Measurements from ENCODE around the gene C16orf74.
A peak's percentile ranks its signal among the peaks of the same experiment; 100 is the strongest.

Gene C16orf74

DNA sequence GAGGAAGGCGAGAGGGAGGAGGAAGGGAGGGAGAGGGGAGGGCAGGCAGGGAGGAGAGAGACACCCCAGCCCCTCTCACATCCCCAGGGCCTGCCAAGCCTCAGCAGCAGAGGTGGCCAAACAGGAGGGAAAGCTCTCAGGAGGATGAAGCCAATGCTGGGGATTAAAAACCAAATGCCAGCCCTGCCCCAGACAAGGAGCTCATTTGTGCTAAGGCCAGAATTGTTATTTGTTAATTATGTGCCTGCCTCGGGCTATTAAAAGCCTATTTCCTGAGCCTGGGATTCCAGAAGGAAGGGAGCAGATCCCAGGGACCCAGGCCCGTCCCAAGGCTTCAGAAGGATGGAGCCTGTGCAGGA, 34.2 kb downstream of the C16orf74 start:
- Histone ChIP-seq H2AFZ (ENCODE audit: low read length) (peak overlapping the region; percentile 81), H3K9ac (ENCODE audit: low read depth, low read length, poor library complexity) (no peak overlapping the region), H3K36me3 (replicated peaks in 1 of 2; ENCODE audit: control insufficient read depth in 2 of 2, insufficient read depth in 2 of 2, low read length in 2 of 2) (no peaks in the 10 kb centered on the region), H3K14ac (ENCODE audit: low read length) (no peak overlapping the region), H3K9me3 (replicated peaks in 1 of 2; ENCODE audit: control insufficient read depth in 2 of 2, insufficient read depth in 1 of 2, low read depth in 1 of 2, low read length in 2 of 2) (peaks cover 5 to 7% of the 10 kb centered on the region in 2 donors), H2BK5ac (ENCODE audit: low read length) (no peak overlapping the region), H4K91ac (ENCODE audit: low read depth, low read length, poor library complexity) (no peak overlapping the region), H2BK15ac (ENCODE audit: low read length) (peak overlapping the region; percentile 33), H3K4me2 (ENCODE audit: insufficient read depth, low read length, poor library complexity, severe bottlenecking) (no peak overlapping the region), H3K4me1 (ENCODE audit: control insufficient read depth in 2 of 2, insufficient read depth in 1 of 2, low read depth in 1 of 2, low read length in 2 of 2) (peaks cover 18 to 34% of the 10 kb centered on the region in 2 donors), H2BK12ac (ENCODE audit: low read length) (no peak overlapping the region), H3K27me3 (ENCODE audit: control insufficient read depth in 3 of 3, insufficient read depth in 3 of 3, low read depth in 1 of 3, low read length in 3 of 3) (peaks cover 0 to 3% (median 0%) of the 10 kb centered on the region in 3 experiments), H3K4ac (ENCODE audit: low read length) (no peak overlapping the region), H3K23ac (ENCODE audit: low read depth, low read length, poor library complexity) (no peak overlapping the region), H4K8ac (ENCODE audit: low read depth, low read length) (no peak overlapping the region), H2BK120ac (ENCODE audit: low read depth, low read length) (no peak overlapping the region), H3K27ac (replicated peaks; ENCODE audit: low read length) (no peak overlapping the region), H3K18ac (ENCODE audit: low read length) (peak overlapping the region; percentile 42), H2AK5ac (ENCODE audit: low read depth, low read length) (peak overlapping the region; percentile 48), H3K79me1 (ENCODE audit: low read depth, low read length) (no peaks in the 10 kb centered on the region), H3K4me3 (ENCODE audit: low read length in 2 of 2) (no peak overlapping the region)
- no CpG with 5 or more reads among the region's 3 CpGs for WGBS, 2 donors (ENCODE audit: extremely low coverage in 2 of 2, insufficient read length in 2 of 2, insufficient replicate concordance in 1 of 2)
- no peak for DNase-seq (ENCODE audit: low spot score)

DNA sequence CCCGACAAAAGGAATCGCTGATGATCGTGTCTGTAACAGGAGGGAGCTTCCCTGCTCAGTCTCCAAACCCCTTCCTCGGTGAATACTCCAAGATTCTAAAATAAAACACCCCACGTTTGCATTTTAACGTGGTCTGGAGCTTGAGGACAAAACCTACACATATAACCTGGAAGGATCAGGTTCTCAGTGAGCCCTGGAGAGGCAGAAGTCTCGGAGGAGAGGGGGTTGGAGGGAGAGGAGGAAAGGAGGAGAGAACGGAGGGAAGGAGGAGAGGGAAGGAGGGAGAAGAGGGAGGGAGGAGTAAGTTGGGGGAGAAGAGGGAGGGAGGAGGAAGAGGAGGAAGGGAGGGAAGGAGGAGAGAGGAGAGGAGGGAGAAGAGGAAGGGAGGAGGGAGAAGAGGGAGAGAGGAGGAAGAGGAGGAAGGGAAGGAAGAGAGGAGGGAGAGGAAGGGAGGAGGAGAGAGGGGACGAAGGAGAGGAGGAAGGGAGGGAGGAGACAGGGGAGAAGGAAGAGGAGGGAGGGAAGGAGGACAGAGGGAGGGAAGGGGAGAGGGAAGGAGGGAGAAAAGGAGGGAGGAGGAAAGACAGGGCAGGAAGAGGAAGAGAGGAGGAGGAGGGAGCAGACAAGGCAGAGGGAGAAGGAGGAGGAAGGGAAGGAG, 34.7 kb downstream of the C16orf74 start:
- no peak overlapping the region for H2BK120ac ChIP-seq (ENCODE audit: low read depth, low read length)
- H2BK15ac ChIP-seq (ENCODE audit: low read length): no peak overlapping the region
- H3K4ac ChIP-seq (ENCODE audit: low read length): no peak overlapping the region
- no peak overlapping the region for H4K8ac ChIP-seq (ENCODE audit: low read depth, low read length)
- H3K4me2 ChIP-seq (ENCODE audit: insufficient read depth, low read length, poor library complexity, severe bottlenecking): no peak overlapping the region
- no peak overlapping the region for H2BK12ac ChIP-seq (ENCODE audit: low read length)
- DNase-seq (ENCODE audit: low spot score): no peak
- H2AFZ ChIP-seq (ENCODE audit: low read length): peak overlapping the region; percentile 81
- no CpG with 5 or more reads among the region's 9 CpGs for WGBS, 2 donors (ENCODE audit: extremely low coverage in 2 of 2, insufficient read length in 2 of 2, insufficient replicate concordance in 1 of 2)
- no peak overlapping the region for H3K23ac ChIP-seq (ENCODE audit: low read depth, low read length, poor library complexity)
- no peak overlapping the region for H4K91ac ChIP-seq (ENCODE audit: low read depth, low read length, poor library complexity)
- H3K4me1 ChIP-seq (ENCODE audit: control insufficient read depth in 2 of 2, insufficient read depth in 1 of 2, low read depth in 1 of 2, low read length in 2 of 2): peaks cover 18 to 31% of the 10 kb centered on the region in 2 donors
- no peaks in the 10 kb centered on the region for H3K79me1 ChIP-seq (ENCODE audit: low read depth, low read length)
- H3K27me3 ChIP-seq (ENCODE audit: control insufficient read depth in 3 of 3, insufficient read depth in 3 of 3, low read depth in 1 of 3, low read length in 3 of 3): peaks cover 0 to 3% (median 0%) of the 10 kb centered on the region in 3 experiments
- no peak overlapping the region for H2BK5ac ChIP-seq (ENCODE audit: low read length)
- peaks cover 5 to 9% of the 10 kb centered on the region in 2 donors for H3K9me3 ChIP-seq (replicated peaks in 1 of 2; ENCODE audit: control insufficient read depth in 2 of 2, insufficient read depth in 1 of 2, low read depth in 1 of 2, low read length in 2 of 2)
- no peaks in the 10 kb centered on the region for H3K36me3 ChIP-seq (replicated peaks in 1 of 2; ENCODE audit: control insufficient read depth in 2 of 2, insufficient read depth in 2 of 2, low read length in 2 of 2)
- H3K18ac ChIP-seq (ENCODE audit: low read length): no peak overlapping the region
- H3K14ac ChIP-seq (ENCODE audit: low read length): no peak overlapping the region
- no peak overlapping the region for H3K27ac ChIP-seq (replicated peaks; ENCODE audit: low read length)
- H3K9ac ChIP-seq (ENCODE audit: low read depth, low read length, poor library complexity): no peak overlapping the region
- H3K4me3 ChIP-seq (ENCODE audit: low read length in 2 of 2): peak overlapping the region in 1 of 2 donors; percentile 27
- no peak overlapping the region for H2AK5ac ChIP-seq (ENCODE audit: low read depth, low read length)

DNA sequence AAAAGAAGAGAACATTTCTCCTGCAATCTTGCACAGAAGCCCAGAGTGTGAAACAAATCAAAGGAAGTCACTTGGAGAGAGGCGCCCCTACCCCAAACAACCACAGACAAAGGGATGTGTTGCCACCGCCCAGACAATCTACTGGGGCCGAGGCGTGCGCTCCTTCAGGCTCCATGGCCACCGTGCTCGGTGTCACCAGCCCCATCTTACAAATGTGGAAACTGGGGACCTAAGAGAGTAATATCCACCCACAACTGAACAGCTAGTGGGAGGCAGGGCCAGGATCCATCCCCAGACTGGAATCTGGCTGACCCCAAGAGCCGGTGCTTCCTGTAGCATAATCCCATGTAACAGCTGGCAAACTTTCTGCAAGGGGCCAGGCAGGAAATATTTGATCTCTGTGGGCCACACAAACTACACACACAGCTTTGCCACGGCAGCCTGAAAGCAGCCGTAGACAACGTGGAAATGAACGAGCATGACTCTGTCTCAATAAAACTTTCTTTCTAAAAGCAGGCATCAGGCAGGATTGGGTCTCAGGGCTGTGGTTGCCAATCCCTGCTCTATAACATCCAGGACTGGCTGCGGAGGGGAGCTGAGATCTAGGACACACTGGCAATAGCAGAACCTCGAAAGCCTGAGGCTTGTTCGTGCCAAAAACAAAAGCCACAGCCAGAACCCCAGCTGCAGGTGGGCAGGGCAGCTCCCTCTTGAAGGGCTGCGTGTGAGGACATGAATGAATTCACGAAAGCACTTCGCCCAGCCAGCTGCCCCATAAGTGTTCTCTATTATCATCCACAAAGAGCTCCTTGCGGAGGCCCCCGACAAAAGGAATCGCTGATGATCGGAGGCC, 35.5 kb downstream of the C16orf74 start:
- H3K79me1 ChIP-seq (ENCODE audit: low read depth, low read length): no peaks in the 10 kb centered on the region
- no peak overlapping the region for H3K27ac ChIP-seq (replicated peaks; ENCODE audit: low read length)
- H2BK120ac ChIP-seq (ENCODE audit: low read depth, low read length): no peak overlapping the region
- peaks cover 0 to 3% (median 0%) of the 10 kb centered on the region in 3 experiments for H3K27me3 ChIP-seq (ENCODE audit: control insufficient read depth in 3 of 3, insufficient read depth in 3 of 3, low read depth in 1 of 3, low read length in 3 of 3)
- no peak overlapping the region for H3K23ac ChIP-seq (ENCODE audit: low read depth, low read length, poor library complexity)
- H3K18ac ChIP-seq (ENCODE audit: low read length): peak overlapping the region; percentile 23
- H3K4me3 ChIP-seq (ENCODE audit: low read length in 2 of 2): peak overlapping the region in 1 of 2 donors; percentile 27
- H3K36me3 ChIP-seq (replicated peaks in 1 of 2; ENCODE audit: control insufficient read depth in 2 of 2, insufficient read depth in 2 of 2, low read length in 2 of 2): no peaks in the 10 kb centered on the region
- H2AK5ac ChIP-seq (ENCODE audit: low read depth, low read length): no peak overlapping the region
- no peak overlapping the region for H3K9ac ChIP-seq (ENCODE audit: low read depth, low read length, poor library complexity)
- peaks cover 20 to 35% of the 10 kb centered on the region in 2 donors for H3K4me1 ChIP-seq (ENCODE audit: control insufficient read depth in 2 of 2, insufficient read depth in 1 of 2, low read depth in 1 of 2, low read length in 2 of 2)
- H4K91ac ChIP-seq (ENCODE audit: low read depth, low read length, poor library complexity): peak overlapping the region; percentile 31
- H3K9me3 ChIP-seq (replicated peaks in 1 of 2; ENCODE audit: control insufficient read depth in 2 of 2, insufficient read depth in 1 of 2, low read depth in 1 of 2, low read length in 2 of 2): peaks cover 5 to 9% of the 10 kb centered on the region in 2 donors
- H4K8ac ChIP-seq (ENCODE audit: low read depth, low read length): no peak overlapping the region
- H2AFZ ChIP-seq (ENCODE audit: low read length): peak overlapping the region; percentile 81
- no CpG with 5 or more reads among the region's 22 CpGs for WGBS, 2 donors (ENCODE audit: extremely low coverage in 2 of 2, insufficient read length in 2 of 2, insufficient replicate concordance in 1 of 2)
- H3K14ac ChIP-seq (ENCODE audit: low read length): no peak overlapping the region
- peak overlapping the region; percentile 15 for H3K4me2 ChIP-seq (ENCODE audit: insufficient read depth, low read length, poor library complexity, severe bottlenecking)
- no peak overlapping the region for H3K4ac ChIP-seq (ENCODE audit: low read length)
- no peak for DNase-seq (ENCODE audit: low spot score)
- no peak overlapping the region for H2BK15ac ChIP-seq (ENCODE audit: low read length)
- no peak overlapping the region for H2BK5ac ChIP-seq (ENCODE audit: low read length)
- H2BK12ac ChIP-seq (ENCODE audit: low read length): peak overlapping the region; percentile 79

DNA sequence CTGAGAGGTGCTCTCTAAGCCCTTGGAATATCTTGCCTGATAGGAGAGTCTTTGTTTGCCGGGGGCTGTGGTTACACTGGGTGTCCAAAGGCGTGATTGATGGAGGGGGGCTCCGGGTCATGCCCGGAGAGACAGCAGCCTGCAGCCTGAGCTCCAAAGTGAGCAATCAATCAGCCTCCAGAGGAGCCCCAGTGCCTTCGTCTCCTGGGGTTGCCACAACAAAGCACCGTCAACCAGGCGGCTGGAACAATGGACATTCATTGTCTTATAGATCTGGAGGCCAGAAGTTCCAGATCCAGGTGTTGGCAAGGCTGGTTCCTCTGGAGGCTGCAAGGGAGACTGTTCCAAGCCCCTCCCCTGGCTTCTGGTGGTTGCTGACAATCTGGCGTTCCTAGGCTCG, 38.1 kb downstream of the C16orf74 start:
- Histone ChIP-seq H3K4me3 (ENCODE audit: low read length in 2 of 2) (no peak overlapping the region), H2BK15ac (ENCODE audit: low read length) (no peak overlapping the region), H3K4me2 (ENCODE audit: insufficient read depth, low read length, poor library complexity, severe bottlenecking) (no peak overlapping the region), H2AFZ (ENCODE audit: low read length) (no peak overlapping the region), H3K4ac (ENCODE audit: low read length) (no peak overlapping the region), H3K9me3 (replicated peaks in 1 of 2; ENCODE audit: control insufficient read depth in 2 of 2, insufficient read depth in 1 of 2, low read depth in 1 of 2, low read length in 2 of 2) (peaks cover 5 to 9% of the 10 kb centered on the region in 2 donors), H3K27me3 (ENCODE audit: control insufficient read depth in 3 of 3, insufficient read depth in 3 of 3, low read depth in 1 of 3, low read length in 3 of 3) (peaks cover 0 to 3% (median 0%) of the 10 kb centered on the region in 3 experiments), H3K36me3 (replicated peaks in 1 of 2; ENCODE audit: control insufficient read depth in 2 of 2, insufficient read depth in 2 of 2, low read length in 2 of 2) (no peaks in the 10 kb centered on the region), H3K9ac (ENCODE audit: low read depth, low read length, poor library complexity) (no peak overlapping the region), H2BK12ac (ENCODE audit: low read length) (no peak overlapping the region), H3K23ac (ENCODE audit: low read depth, low read length, poor library complexity) (no peak overlapping the region), H2AK5ac (ENCODE audit: low read depth, low read length) (no peak overlapping the region), H4K91ac (ENCODE audit: low read depth, low read length, poor library complexity) (no peak overlapping the region), H2BK120ac (ENCODE audit: low read depth, low read length) (no peak overlapping the region), H3K14ac (ENCODE audit: low read length) (no peak overlapping the region), H3K27ac (replicated peaks; ENCODE audit: low read length) (no peak overlapping the region), H3K18ac (ENCODE audit: low read length) (peak overlapping the region; percentile 33), H3K79me1 (ENCODE audit: low read depth, low read length) (no peaks in the 10 kb centered on the region), H2BK5ac (ENCODE audit: low read length) (no peak overlapping the region), H3K4me1 (ENCODE audit: control insufficient read depth in 2 of 2, insufficient read depth in 1 of 2, low read depth in 1 of 2, low read length in 2 of 2) (peaks cover 20 to 38% of the 10 kb centered on the region in 2 donors), H4K8ac (ENCODE audit: low read depth, low read length) (no peak overlapping the region)
- WGBS, 2 donors (ENCODE audit: extremely low coverage in 2 of 2, insufficient read length in 2 of 2, insufficient replicate concordance in 1 of 2): no CpG with 5 or more reads among the region's 9 CpGs
- no peak for DNase-seq (ENCODE audit: low spot score)
